GM21528 (cell line): ENCODE results near the gene HOXB13.
"Not testable (repeated sequence)": the region's sequence is repeated elsewhere in the genome, so short reads cannot be mapped to it uniquely, and the experiment has no call there.

ENCODE experiments used
- ATAC-seq: cut with Tn5 transposase; IDR thresholded peaks from one replicate; pipeline ENCODE4 v1.9.1; 2021; ENCODE audit warnings: mild to moderate bottlenecking, moderate library complexity; ENCODE audit not compliant: unreplicated experiment, low FRiP score

Gene HOXB13

DNA sequence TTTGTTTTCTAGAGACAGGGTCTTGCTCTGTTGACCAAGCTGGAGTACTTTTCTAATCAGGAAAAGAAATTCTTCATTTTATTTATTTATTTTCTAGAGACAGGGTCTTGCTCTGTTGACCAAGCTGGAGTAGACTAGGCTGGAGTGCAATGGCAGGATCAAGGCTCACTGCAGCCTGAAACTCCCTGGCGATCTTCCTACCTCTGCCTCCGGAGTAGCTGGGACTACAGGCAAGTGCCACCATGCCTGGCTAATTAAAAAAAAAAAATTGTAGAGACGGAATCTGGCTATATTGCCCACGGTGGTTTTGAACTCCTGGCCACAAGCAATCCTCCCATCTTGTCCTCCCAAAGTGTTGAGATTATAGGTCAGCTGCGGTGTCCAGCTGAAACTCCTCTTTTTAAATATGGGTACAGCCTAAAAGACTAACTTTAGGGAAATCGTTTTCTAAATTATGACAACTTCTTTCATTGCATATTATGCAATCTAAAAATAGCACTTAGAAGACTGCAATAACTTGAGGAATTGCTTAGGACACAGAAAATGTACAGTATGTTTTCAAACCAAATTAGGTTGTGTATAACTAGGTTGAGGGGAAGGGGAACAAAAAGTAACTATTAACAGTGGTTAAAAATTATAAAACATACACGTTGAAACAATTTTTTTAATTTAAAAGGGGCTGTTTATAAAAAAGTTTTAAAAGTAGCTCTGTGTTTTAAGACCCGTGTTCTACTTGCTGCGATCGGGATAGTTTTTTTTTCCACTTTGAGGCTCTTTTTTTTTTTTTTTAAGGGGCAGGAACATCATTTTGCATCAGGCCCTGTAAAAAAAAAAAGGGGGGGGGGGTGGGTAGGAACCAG is 11.0 kb downstream of the HOXB13 start:
- no peak for ATAC-seq

- not testable (repeated sequence) for ATAC-seq
These were observed 12.0 kb downstream of the HOXB13 start for GRCh38 chr17:48716549-48716948.

- no peak for ATAC-seq
These were observed 12.8 kb downstream of the HOXB13 start for GRCh38 chr17:48715496-48716399.

GRCh38 chr17:48711128-48711527 is 17.4 kb downstream of the HOXB13 start:
- no peak for ATAC-seq

- no peak for ATAC-seq
These were observed 23.9 kb downstream of the HOXB13 start for GRCh38 chr17:48704361-48705248.

DNA sequence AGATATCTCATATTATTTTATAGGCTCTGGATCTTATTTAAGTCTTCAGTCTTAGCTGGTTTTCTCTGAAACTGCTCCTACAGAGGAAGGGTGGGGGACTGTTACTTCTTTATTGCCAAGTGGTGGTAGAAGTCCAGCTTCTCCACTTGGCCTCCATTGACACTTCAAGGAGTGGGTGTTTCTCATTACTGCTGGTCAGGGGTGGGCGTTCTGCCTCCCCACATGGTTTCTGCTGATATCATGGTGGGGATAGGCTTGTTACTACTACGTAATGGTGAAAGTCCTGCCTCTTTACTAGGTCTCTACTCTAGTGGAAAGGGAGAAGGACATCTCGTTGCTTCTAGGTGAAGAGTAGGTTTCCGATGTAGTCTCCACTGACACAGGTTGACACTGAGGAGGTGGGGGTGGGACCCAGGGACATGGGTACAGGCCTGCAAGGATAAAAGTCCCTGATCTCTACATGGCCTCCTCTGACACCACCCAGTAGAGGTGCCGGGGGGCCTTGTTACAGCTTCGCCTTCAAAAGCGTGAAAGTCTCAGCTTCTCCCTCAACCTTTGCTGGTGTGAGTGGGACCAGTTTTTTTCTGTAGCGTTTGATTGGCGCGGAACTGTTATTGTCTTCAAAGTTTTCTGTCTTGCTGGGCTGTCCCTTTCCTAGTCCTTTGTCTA is 26.6 kb downstream of the HOXB13 start:
- ATAC-seq: no peak

- no peak for ATAC-seq
These were observed 35.4 kb downstream of the HOXB13 start for GRCh38 chr17:48693178-48693577.

DNA sequence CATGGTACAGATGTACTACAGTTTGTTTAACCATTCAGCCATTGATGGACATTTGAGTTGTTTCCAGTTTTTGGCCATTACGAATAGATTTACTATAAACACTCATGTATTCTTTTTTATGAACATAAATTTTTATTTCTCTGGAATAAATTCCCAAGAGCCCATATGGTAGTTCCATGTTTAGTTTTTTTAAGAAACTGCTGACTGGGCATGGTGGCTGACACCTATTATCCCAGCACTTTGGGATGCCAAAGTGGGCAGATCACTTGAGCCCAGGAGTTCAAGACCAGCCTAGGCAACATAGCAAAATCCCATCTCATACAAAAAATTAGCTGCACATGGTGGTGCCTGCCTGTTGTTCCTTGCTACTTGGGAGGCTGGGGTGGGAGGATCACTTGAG is 36.5 kb downstream of the HOXB13 start:
- ATAC-seq: no peak

DNA sequence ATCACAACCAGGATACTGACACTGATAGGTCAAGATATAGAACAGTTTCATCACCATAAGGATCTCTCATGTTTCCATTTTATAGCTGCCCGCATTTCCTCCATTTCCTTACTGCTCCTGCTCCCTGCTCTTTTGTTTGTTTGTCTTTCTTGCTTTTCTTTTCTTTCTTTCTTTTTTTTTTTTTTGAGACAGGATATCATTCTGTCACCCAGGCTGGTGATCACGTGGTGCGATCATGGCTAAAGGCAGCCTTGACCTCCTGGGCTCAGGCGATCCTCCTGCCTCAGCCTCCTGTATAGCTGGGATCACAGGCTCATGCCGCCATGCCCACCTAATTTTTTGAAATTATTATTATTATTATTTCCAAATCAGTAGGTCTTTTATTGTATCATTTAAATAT is 37.9 kb downstream of the HOXB13 start:
- no peak for ATAC-seq

- ATAC-seq: no peak
These were observed 46.9 kb downstream of the HOXB13 start for GRCh38 chr17:48681609-48682008.

DNA sequence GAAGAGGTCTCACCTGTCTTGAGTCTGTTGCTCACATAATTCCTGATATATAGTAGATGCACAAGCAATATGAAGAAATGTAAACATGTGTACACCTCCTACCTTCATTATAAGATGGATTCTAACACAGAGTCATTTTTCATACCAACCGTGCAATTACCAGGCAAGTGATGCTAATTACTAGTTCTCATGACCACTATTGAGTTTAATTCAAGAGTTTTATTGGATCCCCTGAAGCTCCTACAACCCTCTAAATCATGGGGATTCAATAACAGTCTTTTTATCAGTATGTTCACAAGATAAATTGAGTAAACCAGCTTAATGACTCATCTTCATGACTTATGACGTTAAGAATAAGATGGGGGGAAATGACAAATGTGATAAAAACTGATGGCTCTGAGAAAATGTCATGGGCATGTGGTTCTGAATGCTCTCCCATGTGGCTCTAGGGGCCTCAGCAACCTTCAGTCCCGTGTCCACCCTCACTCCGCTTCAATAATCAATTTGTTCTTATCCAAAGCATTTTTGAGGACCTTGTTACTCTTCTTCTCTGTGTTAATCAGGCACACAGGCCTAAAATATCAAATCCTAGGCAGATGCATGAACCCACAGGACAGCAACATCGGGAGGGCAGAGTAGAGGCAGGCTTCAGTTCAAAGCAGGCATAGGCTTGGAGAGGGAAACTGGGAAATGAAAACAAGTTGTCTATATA is 49.0 kb downstream of the HOXB13 start:
- no peak for ATAC-seq

GRCh38 chr17:48678141-48678971 is 50.2 kb downstream of the HOXB13 start:
- ATAC-seq: no peak

- no peak for ATAC-seq
These were observed 51.5 kb downstream of the HOXB13 start for GRCh38 chr17:48676963-48677558.
